ENCODE results near the gene LRRC23. TPM values are rescaled to one million over a fixed set of nuclear protein-coding genes. Genes with fewer than 3 reads are reported as not detected.

Gene LRRC23
- total RNA-seq, 4 donors from 2014 or later = 8.7 to 16.4 (median 13.0) TPM

- no peaks in the 10 kb centered on the region for H3K9me3 ChIP-seq
- TF ChIP-seq POLR2A (IDR thresholded peaks at IDR 0.05) (no peak), CTCF (IDR thresholded peaks at IDR 0.05) (no peak)
- H3K36me3 ChIP-seq = no peaks in the 10 kb centered on the region
Measured at GRCh38 chr12:6955108-6956020, 50.7 kb downstream of the LRRC23 start.

GRCh38 chr12:6956021-6956727 is 51.6 kb downstream of the LRRC23 start:
- WGBS, 2 donors = 81 to 89% methylated on average over 16 to 28 of the region's 28 CpGs
- Histone ChIP-seq H3K9me3 (no peaks in the 10 kb centered on the region), H3K4me1 (peaks cover 1 to 19% of the 10 kb centered on the region in 2 donors), H3K4me3 (replicated peaks in 1 of 3) (no peak overlapping the region), H3K27me3 (no peaks in the 10 kb centered on the region), H3K27ac (no peak overlapping the region), H3K36me3 (no peaks in the 10 kb centered on the region)
- no peak for DNase-seq
- intact Hi-C loops (cut with DNase I) = no loop called here
- TF ChIP-seq POLR2A (IDR thresholded peaks at IDR 0.05) (no peak), CTCF (IDR thresholded peaks at IDR 0.05) (no peak)

More at GRCh38 chr12:6955108-6956020, 50.7 kb downstream of the LRRC23 start:
- WGBS, 2 donors = 88 to 91% methylated on average over 16 to 21 of the region's 22 CpGs
- intact Hi-C loops (cut with DNase I) = no loop called here
- peaks cover 0 to 14% of the 10 kb centered on the region in 2 donors for H3K4me1 ChIP-seq
- no peak overlapping the region for H3K27ac ChIP-seq
- DNase-seq = no peak
- H3K27me3 ChIP-seq = no peaks in the 10 kb centered on the region
- H3K4me3 ChIP-seq (replicated peaks in 1 of 3) = no peak overlapping the region

GRCh38 chr12:6957151-6957701 is 52.6 kb downstream of the LRRC23 start:
- Histone ChIP-seq H3K27me3 (no peaks in the 10 kb centered on the region), H3K4me3 (replicated peaks in 1 of 3) (no peak overlapping the region), H3K9me3 (no peaks in the 10 kb centered on the region), H3K4me1 (peaks cover 11 to 29% of the 10 kb centered on the region in 2 donors), H3K36me3 (no peaks in the 10 kb centered on the region), H3K27ac (no peak overlapping the region)
- DNase-seq = no peak
- 89 to 92% methylated on average over 14 to 18 of the region's 20 CpGs for WGBS, 2 donors
- intact Hi-C loops (cut with DNase I) = no loop called here
- no peak for TF ChIP-seq CTCF (IDR thresholded peaks at IDR 0.05)
- TF ChIP-seq POLR2A (IDR thresholded peaks at IDR 0.05) = no peak

GRCh38 chr12:6957741-6958608 is 53.4 kb downstream of the LRRC23 start:
- Histone ChIP-seq H3K36me3 (no peaks in the 10 kb centered on the region), H3K4me1 (peaks cover 17 to 35% of the 10 kb centered on the region in 2 donors), H3K4me3 (replicated peaks in 1 of 3) (no peak overlapping the region), H3K9me3 (no peaks in the 10 kb centered on the region), H3K27me3 (no peaks in the 10 kb centered on the region), H3K27ac (no peak overlapping the region)
- 83 to 90% methylated on average over 27 to 28 of the region's 28 CpGs for WGBS, 2 donors
- DNase-seq = no peak
- intact Hi-C loops (cut with DNase I) = no loop called here
- TF ChIP-seq POLR2A (IDR thresholded peaks at IDR 0.05) (no peak), CTCF (IDR thresholded peaks at IDR 0.05) (no peak)

Data from thyroid gland (tissue), 4 donors.